Measurements from ENCODE around the gene SEMA6A. TPM values are rescaled to one million over a fixed set of nuclear protein-coding genes. Genes with fewer than 3 reads are reported as not detected.

Gene SEMA6A
- total and polyA plus RNA-seq, 4 donors, result 3.4 to 31.6 (median 12.0) TPM

DNA sequence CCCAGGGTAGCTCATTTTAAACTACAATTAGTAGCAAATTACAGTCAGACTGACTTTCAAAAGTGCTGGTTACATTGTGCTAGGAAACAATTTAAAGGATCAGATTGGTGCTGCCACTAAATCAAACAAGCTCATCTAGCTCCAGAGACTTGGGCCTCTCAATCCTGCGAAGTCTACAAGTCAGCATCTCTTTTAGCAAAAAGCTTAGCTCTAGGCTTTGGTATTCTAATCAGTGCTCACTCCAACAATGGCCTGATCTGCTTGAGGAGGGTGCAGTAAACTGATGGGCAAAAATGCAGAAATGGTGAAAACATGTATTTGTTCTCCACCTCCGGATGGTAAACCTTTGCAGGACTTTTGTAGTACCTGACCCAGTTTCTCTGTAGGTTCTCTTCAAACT lies 47.0 kb upstream of the SEMA6A start:
- no peaks in the 10 kb centered on the region for H3K27me3 ChIP-seq (ENCODE audit: control insufficient read depth in 3 of 3, insufficient read depth in 3 of 3, low read length in 2 of 3)
- WGBS, 2 donors, result 93 to 99% methylated on average over 2 of the region's 2 CpGs
- H3K4me1 ChIP-seq (ENCODE audit: control insufficient read depth in 5 of 5, insufficient read depth in 5 of 5, low read length in 5 of 5), result peaks cover 0 to 19% (median 3%) of the 10 kb centered on the region in 5 donors
- H3K27ac ChIP-seq (ENCODE audit: low read depth in 1 of 2, low read length in 1 of 2), result no peak overlapping the region
- H3K36me3 ChIP-seq (ENCODE audit: control insufficient read depth in 4 of 4, insufficient read depth in 4 of 4, low read length in 4 of 4), result no peaks in the 10 kb centered on the region
- no peak overlapping the region for H3K4me3 ChIP-seq
- DNase-seq, result no peak
- no peak for TF ChIP-seq CTCF (IDR thresholded peaks at IDR 0.05; ENCODE audit: control extremely low read depth, extremely low read depth)
- ATAC-seq (ENCODE audit: insufficient read depth, low FRiP score), result no peak
- no peaks in the 10 kb centered on the region for H3K9me3 ChIP-seq (ENCODE audit: control insufficient read depth in 4 of 4, insufficient read depth in 3 of 4, low read length in 3 of 4)
- no peak overlapping the region for H3K9ac ChIP-seq (ENCODE audit: insufficient read depth in 1 of 2, low read length in 2 of 2)

DNA sequence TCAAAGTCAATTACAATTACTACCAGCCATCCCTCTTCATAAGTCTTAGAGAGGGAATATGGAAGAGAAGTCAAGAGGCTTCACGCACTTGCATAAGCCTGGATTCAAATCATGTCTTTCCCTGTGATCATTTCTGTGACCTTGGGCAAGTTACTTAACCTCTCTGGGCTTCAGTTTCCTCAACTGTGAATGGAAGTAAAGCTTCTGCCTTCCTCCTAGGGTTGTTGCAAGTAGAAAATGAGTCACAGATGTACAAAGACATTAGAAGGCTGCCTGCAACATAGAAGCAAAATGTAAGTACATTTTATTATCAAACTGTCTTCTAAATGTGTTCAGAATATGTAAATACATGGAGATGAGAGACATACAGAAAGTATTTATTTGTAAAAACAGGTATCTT lies 42.3 kb upstream of the SEMA6A start:
- Histone ChIP-seq H3K27me3 (ENCODE audit: control insufficient read depth in 3 of 3, insufficient read depth in 3 of 3, low read length in 2 of 3) (no peaks in the 10 kb centered on the region), H3K4me3 (no peak overlapping the region), H3K9ac (ENCODE audit: insufficient read depth in 1 of 2, low read length in 2 of 2) (no peak overlapping the region), H3K27ac (ENCODE audit: low read depth in 1 of 2, low read length in 1 of 2) (no peak overlapping the region), H3K9me3 (ENCODE audit: control insufficient read depth in 4 of 4, insufficient read depth in 3 of 4, low read length in 3 of 4) (no peaks in the 10 kb centered on the region), H3K36me3 (ENCODE audit: control insufficient read depth in 4 of 4, insufficient read depth in 4 of 4, low read length in 4 of 4) (no peaks in the 10 kb centered on the region), H3K4me1 (ENCODE audit: control insufficient read depth in 5 of 5, insufficient read depth in 5 of 5, low read length in 5 of 5) (peaks cover 0 to 21% (median 11%) of the 10 kb centered on the region in 5 donors)
- DNase-seq (no peak), ATAC-seq (ENCODE audit: insufficient read depth, low FRiP score) (no peak)
- no peak for TF ChIP-seq CTCF (IDR thresholded peaks at IDR 0.05; ENCODE audit: control extremely low read depth, extremely low read depth)
- 89 to 96% methylated on average over 1 of the region's 1 CpG for WGBS, 2 donors

GRCh38 chr5:116614603-116614920 lies 39.9 kb upstream of the SEMA6A start:
- TF ChIP-seq CTCF (IDR thresholded peaks at IDR 0.05; ENCODE audit: control extremely low read depth, extremely low read depth), result no peak
- H3K4me3 ChIP-seq, result no peak overlapping the region
- no peaks in the 10 kb centered on the region for H3K27me3 ChIP-seq (ENCODE audit: control insufficient read depth in 3 of 3, insufficient read depth in 3 of 3, low read length in 2 of 3)
- DNase-seq (no peak), ATAC-seq (ENCODE audit: insufficient read depth, low FRiP score) (no peak)
- no peaks in the 10 kb centered on the region for H3K9me3 ChIP-seq (ENCODE audit: control insufficient read depth in 4 of 4, insufficient read depth in 3 of 4, low read length in 3 of 4)
- WGBS, 2 donors, result 71 to 77% methylated on average over 5 of the region's 5 CpGs
- peaks cover 0 to 21% (median 11%) of the 10 kb centered on the region in 5 donors for H3K4me1 ChIP-seq (ENCODE audit: control insufficient read depth in 5 of 5, insufficient read depth in 5 of 5, low read length in 5 of 5)
- no peaks in the 10 kb centered on the region for H3K36me3 ChIP-seq (ENCODE audit: control insufficient read depth in 4 of 4, insufficient read depth in 4 of 4, low read length in 4 of 4)
- no peak overlapping the region for H3K27ac ChIP-seq (ENCODE audit: low read depth in 1 of 2, low read length in 1 of 2)
- no peak overlapping the region for H3K9ac ChIP-seq (ENCODE audit: insufficient read depth in 1 of 2, low read length in 2 of 2)

DNA sequence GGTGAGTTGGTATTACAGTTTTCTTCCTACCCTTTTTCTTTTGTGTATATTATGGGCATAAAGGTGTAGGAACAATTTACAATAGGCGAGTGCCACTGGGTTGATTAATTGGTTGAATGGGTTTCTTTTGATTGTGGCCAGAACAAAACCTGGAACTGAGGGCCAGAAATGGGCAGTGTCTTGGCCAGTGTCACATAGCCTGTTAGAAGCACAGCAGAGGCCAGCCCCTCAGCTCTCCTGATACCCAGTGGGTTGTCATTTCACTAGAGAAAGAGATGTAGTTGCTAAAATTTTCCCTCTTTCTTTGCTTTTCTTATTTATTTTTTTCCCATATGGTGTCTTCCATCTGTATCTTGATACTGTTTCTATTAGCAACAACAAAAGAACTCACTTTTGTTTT lies 38.8 kb upstream of the SEMA6A start:
- H3K9ac ChIP-seq (ENCODE audit: insufficient read depth in 1 of 2, low read length in 2 of 2), result no peak overlapping the region
- no peak for ATAC-seq (ENCODE audit: insufficient read depth, low FRiP score)

More for the DNA sequence above, 38.8 kb upstream of the SEMA6A start:
- Histone ChIP-seq H3K27me3 (ENCODE audit: control insufficient read depth in 3 of 3, insufficient read depth in 3 of 3, low read length in 2 of 3) (no peaks in the 10 kb centered on the region), H3K36me3 (ENCODE audit: control insufficient read depth in 4 of 4, insufficient read depth in 4 of 4, low read length in 4 of 4) (no peaks in the 10 kb centered on the region), H3K9me3 (ENCODE audit: control insufficient read depth in 4 of 4, insufficient read depth in 3 of 4, low read length in 3 of 4) (no peaks in the 10 kb centered on the region), H3K4me3 (no peak overlapping the region), H3K4me1 (ENCODE audit: control insufficient read depth in 5 of 5, insufficient read depth in 5 of 5, low read length in 5 of 5) (peaks cover 0 to 21% (median 11%) of the 10 kb centered on the region in 5 donors), H3K27ac (ENCODE audit: low read depth in 1 of 2, low read length in 1 of 2) (no peak overlapping the region)
- DNase-seq, result no peak
- 68 to 86% methylated on average over 1 of the region's 1 CpG for WGBS, 2 donors
- no peak for TF ChIP-seq CTCF (IDR thresholded peaks at IDR 0.05; ENCODE audit: control extremely low read depth, extremely low read depth)
